Hepatocyte (in vitro differentiated cells): ENCODE data around the gene XPO5. TPM values are rescaled to one million over a fixed set of nuclear protein-coding genes. Genes with fewer than 3 reads are reported as not detected.
A peak's percentile ranks its signal among the peaks of the same experiment; 100 is the strongest.

Experiments
- DNase-seq: peaks from one replicate; pipeline ENCODE4 v3.0.0-alpha.2; 2016; ENCODE audit warnings: low spot score
- H2AFZ ChIP-seq: fragments of 200-600 bp; sonication (generic); 2 replicates; pipeline ENCODE4 v1.6.0; 2016; ENCODE audit warnings: antibody characterized with exemption, mild to moderate bottlenecking
- H3K27ac ChIP-seq: fragments of 200-600 bp; sonication (generic); 2 replicates; pipeline ENCODE4 v1.5.1; 2016; ENCODE audit warnings: mild to moderate bottlenecking
- H3K27me3 ChIP-seq: fragments of 200-600 bp; sonication (generic); 2 replicates; pipeline ENCODE4 v1.6.1; 2016
- H3K36me3 ChIP-seq: fragments of 200-600 bp; sonication (generic); replicated peaks from 2 replicates; pipeline ENCODE4 v1.5.1; 2016; ENCODE audit warnings: low read depth; ENCODE audit not compliant: insufficient read depth
- H3K4me1 ChIP-seq: fragments of 200-600 bp; sonication (generic); 2 replicates; pipeline ENCODE4 v1.5.1; 2016; ENCODE audit warnings: mild to moderate bottlenecking, moderate library complexity; ENCODE audit not compliant: insufficient read depth
- H3K4me2 ChIP-seq: fragments of 200-600 bp; sonication (generic); 2 replicates; pipeline ENCODE4 v1.6.0; 2016
- H3K4me3 ChIP-seq: fragments of 200-600 bp; sonication (generic); 2 replicates; pipeline ENCODE4 v1.5.1; 2016; ENCODE audit warnings: mild to moderate bottlenecking
- H3K79me2 ChIP-seq: fragments of 200-600 bp; sonication (generic); 2 replicates; pipeline ENCODE4 v1.6.0; 2017; ENCODE audit warnings: mild to moderate bottlenecking
- H3K9me2 ChIP-seq: fragments of 200-600 bp; sonication (generic); replicated peaks from 2 replicates; pipeline ENCODE4 v1.6.0; 2017; ENCODE audit warnings: mild to moderate bottlenecking; ENCODE audit not compliant: insufficient read depth
- H3K9me3 ChIP-seq: fragments of 200-600 bp; sonication (generic); 2 replicates; pipeline ENCODE4 v1.5.1; 2016; ENCODE audit warnings: low read depth, mild to moderate bottlenecking
- H4K20me1 ChIP-seq: fragments of 200-600 bp; sonication (generic); 2 replicates; pipeline ENCODE4 v1.6.0; 2016; ENCODE audit warnings: mild to moderate bottlenecking; ENCODE audit not compliant: insufficient read depth, poor library complexity, severe bottlenecking
- EZH2 ChIP-seq: fragments of 200-600 bp; sonication (generic); IDR thresholded peaks from 2 replicates; pipeline ENCODE4 v1.6.1; 2016; ENCODE audit warnings: antibody characterized with exemption, mild to moderate bottlenecking, borderline replicate concordance
- EZH2phosphoT487 ChIP-seq: fragments of 200-600 bp; sonication (generic); IDR thresholded peaks from one replicate; pipeline ENCODE4 v1.6.1; 2018; ENCODE audit warnings: antibody characterized with exemption, mild to moderate bottlenecking, low read depth, moderate library complexity; ENCODE audit not compliant: unreplicated experiment, severe bottlenecking
- WGBS: methylation state at CpG from one replicate; pipeline ENCODE4 v1.1.6; 2016; ENCODE audit warnings: low lambda C conversion rate; ENCODE audit errors: missing lambda C conversion rate; 5-methylcytosine and 5-hydroxymethylcytosine counted together
- polyA plus RNA-seq: library from polyadenylated mRNA; unstranded; fragments of >200 nt; fragmentation: Nextera tagmentation; extraction: Ambion mirVana; gene quantifications from 2 replicates; pipeline ENCODE4 v1.2.1, GENCODE V29; 2016
- total RNA-seq: library from RNA; depleted of rRNA; stranded (reverse); fragments of >200 nt; gene quantifications from 2 replicates; pipeline ENCODE4 v1.2.3, GENCODE V29; 2014
- TF ChIP-seq, protein P1 (sequence below): fragments of 200-600 bp; sonication (generic); IDR thresholded peaks from 2 replicates; pipeline ENCODE4 v1.5.1; 2016; ENCODE audit warnings: antibody characterized with exemption, mild to moderate bottlenecking; ENCODE audit not compliant: poor library complexity

The XPO5 gene
- total and polyA plus RNA-seq, 2 experiments from 2014 or later, result 16.2 to 23.4 TPM

DNA sequence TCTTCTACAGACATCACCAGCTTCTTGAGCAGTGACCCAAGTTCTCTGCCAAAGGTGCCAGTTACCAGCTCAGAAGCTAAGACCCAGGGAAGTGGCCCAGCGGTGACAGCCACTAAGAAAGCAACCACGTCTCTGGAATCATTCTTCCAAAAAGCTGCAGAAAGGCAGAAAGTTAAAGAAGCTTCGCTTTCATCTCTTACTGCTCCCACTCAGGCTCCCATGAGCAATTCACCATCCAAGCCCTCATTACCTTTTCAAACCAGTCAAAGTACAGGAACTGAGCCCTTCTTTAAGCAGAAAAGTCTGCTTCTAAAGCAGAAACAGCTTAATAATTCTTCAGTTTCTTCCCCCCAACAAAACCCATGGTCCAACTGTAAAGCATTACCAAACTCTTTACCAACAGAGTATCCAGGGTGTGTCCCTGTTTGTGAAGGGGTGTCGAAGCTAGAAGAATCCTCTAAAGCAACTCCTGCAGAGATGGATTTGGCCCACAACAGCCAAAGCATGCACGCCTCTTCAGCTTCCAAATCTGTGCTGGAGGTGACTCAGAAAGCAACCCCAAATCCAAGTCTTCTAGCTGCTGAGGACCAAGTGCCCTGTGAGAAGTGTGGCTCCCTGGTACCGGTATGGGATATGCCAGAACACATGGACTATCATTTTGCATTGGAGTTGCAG lies 38.0 kb upstream of the XPO5 start:
- no peak overlapping the region for H3K4me3 ChIP-seq
- DNase-seq, result no peak
- no peaks in the 10 kb centered on the region for H3K9me3 ChIP-seq
- H3K4me2 ChIP-seq, result no peak overlapping the region
- TF ChIP-seq EZH2phosphoT487 (no peak), EZH2 (no peak)
- TF ChIP-seq, protein P1, sequence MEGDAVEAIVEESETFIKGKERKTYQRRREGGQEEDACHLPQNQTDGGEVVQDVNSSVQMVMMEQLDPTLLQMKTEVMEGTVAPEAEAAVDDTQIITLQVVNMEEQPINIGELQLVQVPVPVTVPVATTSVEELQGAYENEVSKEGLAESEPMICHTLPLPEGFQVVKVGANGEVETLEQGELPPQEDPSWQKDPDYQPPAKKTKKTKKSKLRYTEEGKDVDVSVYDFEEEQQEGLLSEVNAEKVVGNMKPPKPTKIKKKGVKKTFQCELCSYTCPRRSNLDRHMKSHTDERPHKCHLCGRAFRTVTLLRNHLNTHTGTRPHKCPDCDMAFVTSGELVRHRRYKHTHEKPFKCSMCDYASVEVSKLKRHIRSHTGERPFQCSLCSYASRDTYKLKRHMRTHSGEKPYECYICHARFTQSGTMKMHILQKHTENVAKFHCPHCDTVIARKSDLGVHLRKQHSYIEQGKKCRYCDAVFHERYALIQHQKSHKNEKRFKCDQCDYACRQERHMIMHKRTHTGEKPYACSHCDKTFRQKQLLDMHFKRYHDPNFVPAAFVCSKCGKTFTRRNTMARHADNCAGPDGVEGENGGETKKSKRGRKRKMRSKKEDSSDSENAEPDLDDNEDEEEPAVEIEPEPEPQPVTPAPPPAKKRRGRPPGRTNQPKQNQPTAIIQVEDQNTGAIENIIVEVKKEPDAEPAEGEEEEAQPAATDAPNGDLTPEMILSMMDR, result no peak
- no peaks in the 10 kb centered on the region for H4K20me1 ChIP-seq
- H2AFZ ChIP-seq, result no peak overlapping the region
- no peaks in the 10 kb centered on the region for H3K36me3 ChIP-seq
- H3K4me1 ChIP-seq, result no peaks in the 10 kb centered on the region
- no peaks in the 10 kb centered on the region for H3K9me2 ChIP-seq
- H3K79me2 ChIP-seq, result no peaks in the 10 kb centered on the region
- WGBS, result 97% methylated on average over 6 of the region's 6 CpGs
- H3K27ac ChIP-seq, result no peak overlapping the region
- no peaks in the 10 kb centered on the region for H3K27me3 ChIP-seq

DNA sequence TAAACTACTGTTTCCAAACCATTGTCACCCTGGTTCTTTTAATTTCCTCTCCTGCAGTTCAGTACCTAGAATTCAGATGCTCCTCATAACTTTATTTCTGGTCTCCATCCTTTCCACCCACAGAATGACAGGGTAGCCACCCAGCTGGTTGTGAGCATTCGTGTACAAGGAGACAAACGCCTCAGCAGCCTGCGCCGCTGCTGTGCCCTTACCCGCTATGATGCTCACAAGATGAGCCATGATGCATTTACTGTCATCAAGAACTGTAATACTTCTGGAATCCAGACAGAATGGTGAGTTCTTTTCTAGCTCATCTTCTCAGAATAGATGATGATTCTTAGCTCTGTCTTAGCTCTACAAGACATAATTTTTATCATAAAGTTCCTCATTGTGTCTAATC lies 34.6 kb upstream of the XPO5 start:
- no peaks in the 10 kb centered on the region for H3K27me3 ChIP-seq
- H3K4me2 ChIP-seq, result no peak overlapping the region
- no peak overlapping the region for H3K4me3 ChIP-seq
- no peaks in the 10 kb centered on the region for H3K9me2 ChIP-seq
- no peaks in the 10 kb centered on the region for H3K79me2 ChIP-seq
- 95% methylated on average over 5 of the region's 5 CpGs for WGBS
- H3K27ac ChIP-seq, result no peak overlapping the region
- TF ChIP-seq EZH2 (no peak), EZH2phosphoT487 (no peak)
- TF ChIP-seq, protein P1, result no peak
- no peaks in the 10 kb centered on the region for H4K20me1 ChIP-seq
- DNase-seq, result no peak
- no peak overlapping the region for H2AFZ ChIP-seq
- H3K4me1 ChIP-seq, result no peaks in the 10 kb centered on the region
- H3K9me3 ChIP-seq, result no peaks in the 10 kb centered on the region
- H3K36me3 ChIP-seq, result no peaks in the 10 kb centered on the region

DNA sequence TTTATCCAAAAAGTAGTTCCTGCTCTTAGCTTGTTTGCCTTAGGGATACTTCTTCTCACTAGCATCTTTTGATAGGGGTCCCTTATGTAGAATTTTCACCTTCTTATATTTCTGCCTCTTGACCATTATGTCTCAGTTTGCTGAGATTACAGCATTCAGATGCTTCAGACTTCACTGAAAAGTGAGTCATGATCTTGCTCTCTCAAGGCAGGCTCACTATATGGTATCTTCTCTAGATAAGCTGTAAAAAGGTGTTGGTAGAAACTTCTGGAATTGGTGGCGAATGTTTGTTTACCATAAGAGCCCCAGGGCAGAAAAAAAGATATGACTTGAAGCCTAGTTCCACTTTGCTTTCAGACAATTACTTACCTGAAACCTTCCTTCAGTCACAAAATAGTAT lies 33.6 kb upstream of the XPO5 start:
- Histone ChIP-seq H3K27ac (no peak overlapping the region), H3K4me3 (no peak overlapping the region), H2AFZ (no peak overlapping the region), H3K36me3 (no peaks in the 10 kb centered on the region), H4K20me1 (no peaks in the 10 kb centered on the region), H3K9me3 (no peaks in the 10 kb centered on the region), H3K4me2 (no peak overlapping the region), H3K27me3 (no peaks in the 10 kb centered on the region), H3K4me1 (no peaks in the 10 kb centered on the region), H3K9me2 (no peaks in the 10 kb centered on the region), H3K79me2 (no peaks in the 10 kb centered on the region)
- TF ChIP-seq EZH2, result no peak
- no peak for TF ChIP-seq EZH2phosphoT487
- TF ChIP-seq, protein P1, result no peak
- peak; percentile 26 for DNase-seq
- 62% methylated on average over 1 of the region's 1 CpG for WGBS
